WTC11 (cell line): ENCODE results near the gene PPIB. TPM values are rescaled to one million over a fixed set of nuclear protein-coding genes. Genes with fewer than 3 reads are reported as not detected.

Experiments
- ATAC-seq: fragments of 200-7000 bp; cut with Tn5 transposase; 2 replicates; pipeline ENCODE4 v1.10.0; 2021; ENCODE audit warnings: mild to moderate bottlenecking, moderate library complexity
- CTCF ChIA-PET: fragments of 300-600 bp; sonication (Branson Sonifier 250); formaldehyde crosslinking; loops from one replicate; lab custom pipeline; 2021; ENCODE audit warnings: antibody characterized with exemption; lab: Charles Lee
- POLR2A ChIA-PET: fragments of 350-600 bp; sonication (Branson Sonifier 250); formaldehyde crosslinking; loops from one replicate; lab custom pipeline; 2021; ENCODE audit warnings: antibody characterized with exemption; lab: Charles Lee
- DNase-seq: peaks from one replicate; pipeline ENCODE4 v3.0.0; 2021; ENCODE audit warnings: low spot score
- H3K27ac Mint-ChIP-seq: 2 replicates; pipeline ENCODE4 v1.8.0; 2021; ENCODE audit warnings: mixed read lengths
- H3K27me3 Mint-ChIP-seq: 2 replicates; pipeline ENCODE4 v1.8.0; 2021; ENCODE audit warnings: low read depth, mild to moderate bottlenecking, moderate library complexity, mixed read lengths
- H3K36me3 Mint-ChIP-seq: 2 replicates; pipeline ENCODE4 v1.8.0; 2021; ENCODE audit warnings: mixed read lengths
- H3K4me1 Mint-ChIP-seq: 2 replicates; pipeline ENCODE4 v1.8.0; 2022; ENCODE audit warnings: mixed read lengths
- H3K4me3 Mint-ChIP-seq: 2 replicates; pipeline ENCODE4 v1.8.0; 2021; ENCODE audit warnings: mild to moderate bottlenecking, moderate library complexity, mixed read lengths
- H3K9me3 Mint-ChIP-seq: 2 replicates; pipeline ENCODE4 v1.8.0; 2021; ENCODE audit warnings: mixed read lengths
- HMGA2 ChIP-seq: fragments of 250-450 bp; sonication (Bioruptor Pico); IDR thresholded peaks from 2 replicates; pipeline ENCODE4 v1.4.0; 2021; ENCODE audit warnings: mild to moderate bottlenecking, moderate library complexity
- MYBL2 ChIP-seq: sonication (generic); formaldehyde crosslinking; IDR thresholded peaks from 2 replicates; pipeline ENCODE4 v1.8.1; 2023; ENCODE audit warnings: mild to moderate bottlenecking, moderate library complexity, missing genetic modification reagents
- NFYB ChIP-seq: sonication (generic); formaldehyde crosslinking; conservative IDR thresholded peaks from 2 replicates; pipeline ENCODE4 v1.8.0; 2022; ENCODE audit warnings: low read depth, missing genetic modification reagents
- NR2C2 ChIP-seq: sonication (generic); formaldehyde crosslinking; IDR thresholded peaks from 2 replicates; pipeline ENCODE4 v1.8.0; 2022; ENCODE audit warnings: mild to moderate bottlenecking, missing genetic modification reagents
- RELA ChIP-seq: sonication (generic); formaldehyde crosslinking; IDR thresholded peaks from 2 replicates; pipeline ENCODE4 v1.8.1; 2022; ENCODE audit warnings: missing genetic modification reagents, mild to moderate bottlenecking, borderline replicate concordance
- SOX15 ChIP-seq: fragments of 250-450 bp; sonication (Bioruptor Pico); IDR thresholded peaks from 2 replicates; pipeline ENCODE4 v1.9.0; 2021; ENCODE audit warnings: mild to moderate bottlenecking
- SP1 ChIP-seq: sonication (generic); formaldehyde crosslinking; conservative IDR thresholded peaks from 2 replicates; pipeline ENCODE4 v1.8.1; 2022; ENCODE audit warnings: missing genetic modification reagents
- TCF7 ChIP-seq: sonication (generic); formaldehyde crosslinking; IDR thresholded peaks from 2 replicates; pipeline ENCODE4 v1.8.0; 2022; ENCODE audit warnings: mild to moderate bottlenecking, low read depth, missing genetic modification reagents, moderate library complexity
- ZBTB21 ChIP-seq: sonication (generic); formaldehyde crosslinking; IDR thresholded peaks from 2 replicates; pipeline ENCODE4 v1.8.1; 2023; ENCODE audit warnings: mild to moderate bottlenecking, missing genetic modification reagents, borderline replicate concordance
- ZNF121 ChIP-seq: sonication (generic); formaldehyde crosslinking; IDR thresholded peaks from 2 replicates; pipeline ENCODE4 v1.8.0; 2023; ENCODE audit warnings: missing genetic modification reagents
- ZNF396 ChIP-seq: fragments of 250-450 bp; sonication (Bioruptor Pico); IDR thresholded peaks from 2 replicates; pipeline ENCODE4 v1.8.0; 2021; ENCODE audit warnings: mild to moderate bottlenecking, moderate library complexity, borderline replicate concordance
- ZNF416 ChIP-seq: fragments of 250-450 bp; sonication (Bioruptor Pico); IDR thresholded peaks from 2 replicates; pipeline ENCODE4 v1.9.0; 2021; ENCODE audit warnings: mild to moderate bottlenecking, inconsistent platforms
- total RNA-seq: library from RNA; stranded (reverse); gene quantifications from 3 replicates; pipeline ENCODE4 v1.2.3, GENCODE V29; 2021
- TF ChIP-seq, protein P1 (sequence below): sonication (generic); formaldehyde crosslinking; IDR thresholded peaks from 2 replicates; pipeline ENCODE4 v1.8.0; 2023; ENCODE audit warnings: missing genetic modification reagents
- TF ChIP-seq, protein P2 (sequence below): fragments of 250-450 bp; sonication (Bioruptor Pico); IDR thresholded peaks from 2 replicates; pipeline ENCODE4 v2.1.2; 2022; ENCODE audit warnings: mild to moderate bottlenecking, moderate library complexity
- TF ChIP-seq, protein P3 (sequence below): sonication (generic); formaldehyde crosslinking; IDR thresholded peaks from 2 replicates; pipeline ENCODE4 v1.8.0; 2023; ENCODE audit warnings: mild to moderate bottlenecking, missing genetic modification reagents
- TF ChIP-seq, protein P4 (sequence below): sonication (generic); formaldehyde crosslinking; IDR thresholded peaks from 2 replicates; pipeline ENCODE4 v1.8.0; 2022; ENCODE audit warnings: mild to moderate bottlenecking, missing genetic modification reagents
- TF ChIP-seq, protein P5 (sequence below): sonication (generic); formaldehyde crosslinking; IDR thresholded peaks from 2 replicates; pipeline ENCODE4 v1.8.1; 2022; ENCODE audit warnings: mild to moderate bottlenecking, missing genetic modification reagents, moderate library complexity, borderline replicate concordance
- TF ChIP-seq, protein P6 (sequence below): fragments of 250-450 bp; sonication (Bioruptor Pico); conservative IDR thresholded peaks from 2 replicates; pipeline ENCODE4 v1.9.0; 2021; ENCODE audit warnings: mild to moderate bottlenecking
- TF ChIP-seq, protein P7 (sequence below): sonication (generic); formaldehyde crosslinking; IDR thresholded peaks from 2 replicates; pipeline ENCODE4 v1.8.0; 2022; ENCODE audit warnings: mild to moderate bottlenecking, missing genetic modification reagents
- TF ChIP-seq, protein P8 (sequence below): fragments of 250-450 bp; sonication (Bioruptor Pico); IDR thresholded peaks from 2 replicates; pipeline ENCODE4 v1.8.0; 2021; ENCODE audit warnings: mild to moderate bottlenecking

PPIB gene
- total RNA-seq, 1 experiment from 2014 or later, result 485 TPM

DNA sequence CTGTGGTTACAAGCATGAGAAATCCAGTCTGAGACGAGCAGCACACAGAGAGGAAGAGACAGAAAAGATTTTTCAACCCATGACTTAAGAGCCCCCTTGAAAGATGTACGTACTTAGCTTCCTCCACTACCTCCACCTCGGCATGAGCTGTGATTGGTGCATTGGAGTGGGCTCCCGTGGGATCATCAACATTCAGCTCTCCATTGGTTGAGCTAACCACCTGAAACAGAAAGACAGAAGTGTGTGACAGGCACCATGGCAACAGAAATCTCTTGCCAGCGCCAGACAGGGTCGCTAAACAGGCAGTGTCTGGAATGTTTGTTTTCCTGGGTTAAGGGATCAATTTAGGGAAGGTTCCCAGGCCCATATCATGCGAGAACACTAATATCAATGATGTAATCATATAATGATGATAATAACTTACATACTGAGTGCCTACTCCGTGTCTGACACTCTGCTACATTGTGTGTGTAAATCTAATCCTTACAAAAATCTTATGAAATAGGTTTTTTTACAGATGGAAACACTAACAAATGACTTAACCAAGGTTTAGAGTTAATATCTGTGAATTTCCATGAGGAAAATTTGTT, 17.5 kb upstream of the PPIB start:
- TF ChIP-seq, protein P1, sequence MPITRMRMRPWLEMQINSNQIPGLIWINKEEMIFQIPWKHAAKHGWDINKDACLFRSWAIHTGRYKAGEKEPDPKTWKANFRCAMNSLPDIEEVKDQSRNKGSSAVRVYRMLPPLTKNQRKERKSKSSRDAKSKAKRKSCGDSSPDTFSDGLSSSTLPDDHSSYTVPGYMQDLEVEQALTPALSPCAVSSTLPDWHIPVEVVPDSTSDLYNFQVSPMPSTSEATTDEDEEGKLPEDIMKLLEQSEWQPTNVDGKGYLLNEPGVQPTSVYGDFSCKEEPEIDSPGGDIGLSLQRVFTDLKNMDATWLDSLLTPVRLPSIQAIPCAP (CRISPR knock-in tag), result no peak
- TF ChIP-seq ZNF396 (CRISPR knock-in tag), result no peak
- TF ChIP-seq TCF7 (CRISPR knock-in tag), result no peak
- TF ChIP-seq NR2C2 (CRISPR knock-in tag), result no peak
- no peak for TF ChIP-seq SOX15 (CRISPR knock-in tag)
- TF ChIP-seq, protein P2, sequence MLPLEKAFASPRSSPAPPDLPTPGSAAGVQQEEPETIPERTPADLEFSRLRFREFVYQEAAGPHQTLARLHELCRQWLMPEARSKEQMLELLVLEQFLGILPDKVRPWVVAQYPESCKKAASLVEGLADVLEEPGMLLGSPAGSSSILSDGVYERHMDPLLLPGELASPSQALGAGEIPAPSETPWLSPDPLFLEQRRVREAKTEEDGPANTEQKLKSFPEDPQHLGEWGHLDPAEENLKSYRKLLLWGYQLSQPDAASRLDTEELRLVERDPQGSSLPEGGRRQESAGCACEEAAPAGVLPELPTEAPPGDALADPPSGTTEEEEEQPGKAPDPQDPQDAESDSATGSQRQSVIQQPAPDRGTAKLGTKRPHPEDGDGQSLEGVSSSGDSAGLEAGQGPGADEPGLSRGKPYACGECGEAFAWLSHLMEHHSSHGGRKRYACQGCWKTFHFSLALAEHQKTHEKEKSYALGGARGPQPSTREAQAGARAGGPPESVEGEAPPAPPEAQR (CRISPR knock-in tag), result no peak
- TF ChIP-seq, protein P3, sequence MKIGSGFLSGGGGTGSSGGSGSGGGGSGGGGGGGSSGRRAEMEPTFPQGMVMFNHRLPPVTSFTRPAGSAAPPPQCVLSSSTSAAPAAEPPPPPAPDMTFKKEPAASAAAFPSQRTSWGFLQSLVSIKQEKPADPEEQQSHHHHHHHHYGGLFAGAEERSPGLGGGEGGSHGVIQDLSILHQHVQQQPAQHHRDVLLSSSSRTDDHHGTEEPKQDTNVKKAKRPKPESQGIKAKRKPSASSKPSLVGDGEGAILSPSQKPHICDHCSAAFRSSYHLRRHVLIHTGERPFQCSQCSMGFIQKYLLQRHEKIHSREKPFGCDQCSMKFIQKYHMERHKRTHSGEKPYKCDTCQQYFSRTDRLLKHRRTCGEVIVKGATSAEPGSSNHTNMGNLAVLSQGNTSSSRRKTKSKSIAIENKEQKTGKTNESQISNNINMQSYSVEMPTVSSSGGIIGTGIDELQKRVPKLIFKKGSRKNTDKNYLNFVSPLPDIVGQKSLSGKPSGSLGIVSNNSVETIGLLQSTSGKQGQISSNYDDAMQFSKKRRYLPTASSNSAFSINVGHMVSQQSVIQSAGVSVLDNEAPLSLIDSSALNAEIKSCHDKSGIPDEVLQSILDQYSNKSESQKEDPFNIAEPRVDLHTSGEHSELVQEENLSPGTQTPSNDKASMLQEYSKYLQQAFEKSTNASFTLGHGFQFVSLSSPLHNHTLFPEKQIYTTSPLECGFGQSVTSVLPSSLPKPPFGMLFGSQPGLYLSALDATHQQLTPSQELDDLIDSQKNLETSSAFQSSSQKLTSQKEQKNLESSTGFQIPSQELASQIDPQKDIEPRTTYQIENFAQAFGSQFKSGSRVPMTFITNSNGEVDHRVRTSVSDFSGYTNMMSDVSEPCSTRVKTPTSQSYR (CRISPR knock-in tag), result no peak
- no peak for TF ChIP-seq ZNF416 (CRISPR knock-in tag)
- TF ChIP-seq, protein P4, sequence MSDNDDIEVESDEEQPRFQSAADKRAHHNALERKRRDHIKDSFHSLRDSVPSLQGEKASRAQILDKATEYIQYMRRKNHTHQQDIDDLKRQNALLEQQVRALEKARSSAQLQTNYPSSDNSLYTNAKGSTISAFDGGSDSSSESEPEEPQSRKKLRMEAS (CRISPR knock-in tag), result no peak
- TF ChIP-seq, protein P5, sequence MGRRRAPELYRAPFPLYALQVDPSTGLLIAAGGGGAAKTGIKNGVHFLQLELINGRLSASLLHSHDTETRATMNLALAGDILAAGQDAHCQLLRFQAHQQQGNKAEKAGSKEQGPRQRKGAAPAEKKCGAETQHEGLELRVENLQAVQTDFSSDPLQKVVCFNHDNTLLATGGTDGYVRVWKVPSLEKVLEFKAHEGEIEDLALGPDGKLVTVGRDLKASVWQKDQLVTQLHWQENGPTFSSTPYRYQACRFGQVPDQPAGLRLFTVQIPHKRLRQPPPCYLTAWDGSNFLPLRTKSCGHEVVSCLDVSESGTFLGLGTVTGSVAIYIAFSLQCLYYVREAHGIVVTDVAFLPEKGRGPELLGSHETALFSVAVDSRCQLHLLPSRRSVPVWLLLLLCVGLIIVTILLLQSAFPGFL (CRISPR knock-in tag), result no peak
- no peak for TF ChIP-seq MYBL2 (CRISPR knock-in tag)
- no peak for TF ChIP-seq HMGA2 (CRISPR knock-in tag)
- TF ChIP-seq NFYB (CRISPR knock-in tag), result no peak
- ChIA-PET CTCF (interaction anchor here (0.9 kb wide), 1 partner anchor 27 kb away, joined by 3 read pairs; no protein-coding TSS in a partner anchor), POLR2A (no interaction called here)
- no peak overlapping the region for H3K27ac Mint-ChIP-seq
- H3K27me3 Mint-ChIP-seq, result no peaks in the 10 kb centered on the region
- peak; percentile 87 for ATAC-seq
- no peak overlapping the region for H3K4me3 Mint-ChIP-seq
- no peak for DNase-seq
- H3K9me3 Mint-ChIP-seq, result no peaks in the 10 kb centered on the region
- no peaks in the 10 kb centered on the region for H3K4me1 Mint-ChIP-seq
- H3K36me3 Mint-ChIP-seq, result peaks cover 2% of the 10 kb centered on the region; the same call in 1 of the 2 replicates

DNA sequence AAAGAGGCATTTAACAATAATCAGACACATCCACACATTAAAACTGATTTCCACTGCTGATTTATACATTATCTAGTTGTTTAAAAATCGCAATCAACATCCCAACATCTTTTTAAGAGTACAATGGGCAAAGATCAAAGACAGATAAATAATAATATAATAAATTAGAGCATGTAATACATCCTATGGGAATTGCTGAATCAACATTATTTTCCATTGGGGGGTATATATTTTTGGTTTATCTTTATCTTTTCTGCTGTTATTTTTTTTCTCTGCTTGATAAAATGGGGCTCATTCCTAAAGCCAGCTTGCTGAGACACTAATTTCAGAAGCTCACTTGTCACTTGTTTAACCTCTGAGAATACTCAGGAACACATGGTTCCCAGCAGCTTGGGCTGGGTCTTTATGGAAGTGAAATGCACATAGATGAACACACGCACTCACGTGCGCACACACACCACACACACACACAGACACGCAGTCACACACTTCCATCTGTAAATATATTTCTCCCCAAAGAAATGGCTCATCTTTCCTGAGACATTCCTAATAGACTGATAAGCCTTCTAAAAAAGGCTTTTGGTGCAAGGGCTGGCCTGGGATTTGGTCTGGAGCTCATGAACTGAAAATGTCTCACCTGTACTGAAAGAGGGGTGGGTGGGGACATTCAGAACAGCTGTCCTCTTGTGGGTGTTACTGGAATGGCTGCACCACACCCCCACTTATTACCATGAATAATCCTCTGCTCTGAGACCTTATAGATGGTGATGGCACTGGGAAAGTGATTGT, 3.5 kb upstream of the PPIB start:
- Mint-ChIP-seq H3K4me1 (peaks cover 33% of the 10 kb centered on the region), H3K27ac (no peak overlapping the region; the same call in 1 of the 2 replicates), H3K4me3 (no peak overlapping the region), H3K36me3 (peaks cover 6% of the 10 kb centered on the region), H3K27me3 (no peaks in the 10 kb centered on the region), H3K9me3 (no peaks in the 10 kb centered on the region)
- POLR2A ChIA-PET, result interaction anchor here (0.6 kb wide), 1 partner anchor 223 kb away, joined by 3 read pairs; no protein-coding TSS in a partner anchor
- ATAC-seq (no peak), DNase-seq (no peak)
- CTCF ChIA-PET, result interaction anchor here (1.3 kb wide), 2 partner anchors 13 to 15 kb away, joined by 4 read pairs; partner anchors contain the start of gene SNX22
- no peak for TF ChIP-seq SP1 (CRISPR knock-in tag)
- TF ChIP-seq, protein P6, sequence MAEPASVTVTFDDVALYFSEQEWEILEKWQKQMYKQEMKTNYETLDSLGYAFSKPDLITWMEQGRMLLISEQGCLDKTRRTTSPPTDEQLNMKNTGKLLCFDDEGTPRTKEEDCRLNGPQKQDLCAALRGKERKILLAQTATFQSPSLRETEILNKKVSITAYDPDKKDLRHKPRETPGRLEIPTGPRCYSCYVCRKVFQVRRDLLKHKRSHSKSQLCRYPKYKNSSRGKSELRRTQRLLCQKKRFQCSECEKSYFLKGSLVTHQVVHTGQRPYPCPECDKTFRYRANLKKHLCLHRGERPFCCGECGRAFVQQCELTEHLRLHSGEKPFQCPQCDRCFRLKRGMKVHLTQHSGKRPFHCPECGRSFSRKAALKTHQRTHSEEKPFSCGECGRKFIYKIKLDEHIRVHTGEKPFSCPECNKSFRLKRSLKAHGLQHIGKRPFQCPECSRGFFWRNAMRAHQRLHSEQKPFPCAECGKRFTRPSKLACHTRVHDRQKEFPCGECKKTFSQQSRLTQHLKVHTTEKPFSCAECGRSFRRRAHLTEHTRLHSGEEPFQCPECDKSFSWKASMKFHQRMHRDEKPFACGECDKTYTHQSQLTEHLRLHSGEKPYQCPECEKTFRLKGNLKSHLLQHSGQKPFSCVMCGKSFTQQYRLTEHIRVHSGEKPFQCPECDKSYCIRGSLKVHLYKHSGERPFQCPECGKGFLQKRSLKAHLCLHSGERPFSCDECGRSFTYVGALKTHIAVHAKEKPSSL (CRISPR knock-in tag), result no peak
- TF ChIP-seq, protein P7, sequence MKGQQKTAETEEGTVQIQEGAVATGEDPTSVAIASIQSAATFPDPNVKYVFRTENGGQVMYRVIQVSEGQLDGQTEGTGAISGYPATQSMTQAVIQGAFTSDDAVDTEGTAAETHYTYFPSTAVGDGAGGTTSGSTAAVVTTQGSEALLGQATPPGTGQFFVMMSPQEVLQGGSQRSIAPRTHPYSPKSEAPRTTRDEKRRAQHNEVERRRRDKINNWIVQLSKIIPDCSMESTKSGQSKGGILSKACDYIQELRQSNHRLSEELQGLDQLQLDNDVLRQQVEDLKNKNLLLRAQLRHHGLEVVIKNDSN, result no peak
- TF ChIP-seq ZBTB21 (CRISPR knock-in tag), result no peak
- TF ChIP-seq, protein P8, sequence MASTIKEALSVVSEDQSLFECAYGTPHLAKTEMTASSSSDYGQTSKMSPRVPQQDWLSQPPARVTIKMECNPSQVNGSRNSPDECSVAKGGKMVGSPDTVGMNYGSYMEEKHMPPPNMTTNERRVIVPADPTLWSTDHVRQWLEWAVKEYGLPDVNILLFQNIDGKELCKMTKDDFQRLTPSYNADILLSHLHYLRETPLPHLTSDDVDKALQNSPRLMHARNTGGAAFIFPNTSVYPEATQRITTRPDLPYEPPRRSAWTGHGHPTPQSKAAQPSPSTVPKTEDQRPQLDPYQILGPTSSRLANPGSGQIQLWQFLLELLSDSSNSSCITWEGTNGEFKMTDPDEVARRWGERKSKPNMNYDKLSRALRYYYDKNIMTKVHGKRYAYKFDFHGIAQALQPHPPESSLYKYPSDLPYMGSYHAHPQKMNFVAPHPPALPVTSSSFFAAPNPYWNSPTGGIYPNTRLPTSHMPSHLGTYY (CRISPR knock-in tag), result no peak
- no peak for TF ChIP-seq RELA
- no peak for TF ChIP-seq ZNF121
- TF ChIP-seq, protein P2 (CRISPR knock-in tag), result no peak
